GM23248 (cell line): ENCODE data around the gene LRRC30.

Experiments used
- EZH2 ChIP-seq: fragments of 200-600 bp; sonication (generic); IDR thresholded peaks from 2 replicates; pipeline ENCODE4 v1.6.1; 2018; ENCODE audit warnings: antibody characterized with exemption, mild to moderate bottlenecking; ENCODE audit not compliant: insufficient read depth, poor library complexity, severe bottlenecking
- EZH2phosphoT487 ChIP-seq: fragments of 200-600 bp; sonication (generic); IDR thresholded peaks from 2 replicates; pipeline ENCODE4 v1.6.1; 2018; ENCODE audit warnings: antibody characterized with exemption, moderate library complexity, mild to moderate bottlenecking, low read depth; ENCODE audit not compliant: insufficient read depth

GRCh38 chr18:7261199-7261598, 30.3 kb downstream of the LRRC30 start:
- no peak for TF ChIP-seq EZH2phosphoT487
- no peak for TF ChIP-seq EZH2
